Coronary artery (tissue), 2 donors: ENCODE results near the gene KNDC1.

ENCODE experiments used
- DNase-seq: peaks from one replicate; pipeline ENCODE4 v3.0.0-alpha.2; 2017; ENCODE audit warnings: low spot score
- H3K27ac ChIP-seq, 2 donors: fragments of 200-600 bp; sonication (generic); one replicate each; pipeline ENCODE4 v1.5.1; 2016 to 2019
- H3K4me3 ChIP-seq: fragments of 200-600 bp; sonication (generic); 2 replicates; pipeline ENCODE4 v1.5.1; 2016; ENCODE audit warnings: mild to moderate bottlenecking, moderate library complexity
- CTCF ChIP-seq: fragments of 200-600 bp; sonication (generic); IDR thresholded peaks from one replicate; pipeline ENCODE4 v1.5.1; 2019; ENCODE audit warnings: antibody characterized with exemption

Gene KNDC1

DNA sequence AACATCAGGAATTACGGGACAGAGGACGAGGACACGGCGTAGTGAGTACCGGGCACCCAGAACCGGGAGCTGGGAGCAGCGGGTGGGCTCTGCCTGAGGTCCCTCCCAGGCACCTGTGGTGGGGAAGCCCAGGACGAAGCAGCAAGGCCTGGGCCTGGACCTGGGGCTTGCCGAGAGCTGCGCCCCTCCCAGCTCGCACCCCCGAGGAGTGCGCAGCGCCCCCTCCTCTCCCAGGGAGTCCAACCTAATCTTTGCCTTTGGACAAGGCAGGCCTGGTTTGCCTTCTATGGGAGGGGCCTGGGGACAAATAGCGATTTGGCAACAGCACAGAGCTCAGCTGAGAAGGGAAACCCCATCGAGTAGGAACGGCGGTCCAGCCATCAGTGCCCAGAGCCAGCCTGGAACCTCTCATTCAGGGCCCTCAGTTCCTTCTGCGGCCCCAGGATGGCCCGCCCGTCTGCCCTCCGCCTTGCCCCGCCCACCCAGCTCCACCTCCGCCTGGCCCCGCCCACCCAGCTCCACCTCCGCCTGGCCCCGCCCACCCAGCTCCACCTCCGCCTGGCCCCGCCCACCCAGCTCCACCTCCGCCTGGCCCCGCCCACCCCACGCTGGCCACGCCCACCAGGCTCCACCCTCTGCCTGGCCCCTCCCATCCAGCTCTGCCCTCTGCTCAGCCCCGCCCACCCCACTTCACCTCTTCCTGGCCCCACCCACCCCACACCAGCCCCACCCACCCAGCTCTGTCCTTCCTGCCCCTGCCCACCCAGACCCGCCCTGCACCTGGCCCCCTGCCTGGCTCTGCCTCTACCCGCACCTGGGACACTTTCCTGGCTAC lies 32.5 kb upstream of the KNDC1 start:
- no peak for DNase-seq

GRCh38 chr10:133128126-133129070 lies 31.6 kb upstream of the KNDC1 start:
- no peak overlapping the region for H3K4me3 ChIP-seq
- H3K27ac ChIP-seq, result no peak overlapping the region
- no peak for TF ChIP-seq CTCF
- DNase-seq, result no peak

More for the DNA sequence above, 32.5 kb upstream of the KNDC1 start:
- H3K27ac ChIP-seq, result no peak overlapping the region
- TF ChIP-seq CTCF, result no peak
- no peak overlapping the region for H3K4me3 ChIP-seq

DNA sequence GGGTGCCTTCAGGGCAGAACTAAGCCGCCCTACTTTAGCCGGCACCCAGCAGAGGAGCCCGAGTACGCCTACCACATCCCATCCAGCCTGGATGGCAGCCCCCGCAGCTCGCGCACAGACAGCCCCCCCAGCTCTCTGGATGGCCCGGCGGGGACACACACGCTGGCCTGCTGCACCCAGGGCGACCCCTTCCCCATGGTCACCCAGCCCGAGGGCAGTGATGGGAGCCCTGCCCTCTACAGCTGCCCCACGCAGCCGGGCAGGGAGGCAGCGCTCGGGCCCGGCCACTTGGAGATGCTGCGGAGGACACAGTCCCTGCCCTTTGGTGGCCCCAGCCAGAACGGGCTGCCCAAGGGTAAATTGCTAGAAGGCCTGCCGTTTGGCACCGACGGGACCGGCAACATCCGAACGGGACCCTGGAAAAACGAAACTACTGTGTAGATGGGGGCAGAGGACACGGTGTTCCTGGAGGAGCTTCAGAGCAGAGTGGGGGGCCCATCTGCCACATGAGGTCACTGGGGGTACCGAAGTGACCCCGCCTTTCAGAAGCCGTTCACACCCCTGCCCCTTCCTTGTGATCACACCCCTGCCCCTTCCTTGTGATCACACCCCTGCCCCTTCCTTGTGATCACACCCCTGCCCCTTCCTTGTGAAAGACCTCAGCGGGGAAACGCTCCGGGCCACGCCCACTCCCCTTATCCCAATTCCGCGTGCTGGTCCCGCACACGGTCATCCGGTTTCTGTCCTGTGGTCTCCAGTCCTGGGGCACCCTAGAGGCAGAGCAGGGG lies 30.8 kb upstream of the KNDC1 start:
- Histone ChIP-seq H3K27ac (no peak overlapping the region), H3K4me3 (no peak overlapping the region)
- TF ChIP-seq CTCF, result no peak
- DNase-seq, result no peak

GRCh38 chr10:133129859-133130495 lies 30.0 kb upstream of the KNDC1 start:
- no peak for TF ChIP-seq CTCF
- no peak for DNase-seq
- H3K27ac ChIP-seq, result no peak overlapping the region

GRCh38 chr10:133130602-133131001 lies 29.4 kb upstream of the KNDC1 start:
- no peak for TF ChIP-seq CTCF
- H3K4me3 ChIP-seq, result no peak overlapping the region
- DNase-seq, result no peak
- H3K27ac ChIP-seq, result no peak overlapping the region

More at GRCh38 chr10:133129859-133130495, 30.0 kb upstream of the KNDC1 start:
- no peak overlapping the region for H3K4me3 ChIP-seq

GRCh38 chr10:133131053-133131452 lies 29.0 kb upstream of the KNDC1 start:
- H3K27ac ChIP-seq, result no peak overlapping the region
- H3K4me3 ChIP-seq, result no peak overlapping the region
- no peak for TF ChIP-seq CTCF
- no peak for DNase-seq
